GM12864 (cell line): ENCODE data around the gene ATG2A.

Experiments
- DNase-seq: peaks from one replicate; pipeline ENCODE4 v3.0.0-alpha.2; 2011; ENCODE audit warnings: low read depth
- H3K4me3 ChIP-seq: 2 replicates; pipeline ENCODE4 v1.5.1; 2011; ENCODE audit warnings: mild to moderate bottlenecking, low read depth, low read length, control low read depth
- TF ChIP-seq, protein P1 (sequence below): IDR thresholded peaks from 2 replicates; pipeline ENCODE4 v1.5.1; 2011; ENCODE audit warnings: low read depth, mild to moderate bottlenecking, moderate library complexity, low read length, control low read depth, inconsistent platforms; ENCODE audit errors: missing control alignments

Gene ATG2A

DNA sequence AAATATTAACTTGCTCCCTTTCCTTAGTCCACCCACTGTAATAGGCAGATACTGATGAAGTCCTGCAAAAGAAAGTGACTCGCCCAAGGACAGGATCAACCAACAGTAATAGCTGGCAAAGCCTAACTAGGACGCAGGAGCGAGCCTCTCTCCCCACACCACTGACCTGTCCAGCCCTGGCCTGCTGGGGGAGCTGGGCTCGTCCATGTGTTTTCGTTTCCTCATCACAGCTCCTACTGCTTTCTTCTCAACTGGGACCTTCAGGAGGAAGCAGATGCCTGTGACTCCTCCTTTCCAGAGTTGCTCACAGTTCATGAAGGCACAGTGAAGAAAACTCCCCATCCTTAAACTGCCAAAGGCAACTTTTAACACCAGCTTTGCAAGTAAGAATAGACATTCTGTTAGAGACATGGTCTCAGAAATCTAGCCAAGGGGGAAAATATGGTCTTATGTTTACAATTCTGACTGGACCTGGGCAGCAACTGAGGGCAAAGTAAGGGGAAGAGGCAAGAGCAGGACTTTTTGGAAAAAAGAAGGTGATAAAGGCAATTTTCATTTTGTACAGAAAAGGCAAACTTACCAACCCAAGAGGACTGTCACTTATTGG, 30.3 kb upstream of the ATG2A start:
- no peak for DNase-seq
- TF ChIP-seq, protein P1, sequence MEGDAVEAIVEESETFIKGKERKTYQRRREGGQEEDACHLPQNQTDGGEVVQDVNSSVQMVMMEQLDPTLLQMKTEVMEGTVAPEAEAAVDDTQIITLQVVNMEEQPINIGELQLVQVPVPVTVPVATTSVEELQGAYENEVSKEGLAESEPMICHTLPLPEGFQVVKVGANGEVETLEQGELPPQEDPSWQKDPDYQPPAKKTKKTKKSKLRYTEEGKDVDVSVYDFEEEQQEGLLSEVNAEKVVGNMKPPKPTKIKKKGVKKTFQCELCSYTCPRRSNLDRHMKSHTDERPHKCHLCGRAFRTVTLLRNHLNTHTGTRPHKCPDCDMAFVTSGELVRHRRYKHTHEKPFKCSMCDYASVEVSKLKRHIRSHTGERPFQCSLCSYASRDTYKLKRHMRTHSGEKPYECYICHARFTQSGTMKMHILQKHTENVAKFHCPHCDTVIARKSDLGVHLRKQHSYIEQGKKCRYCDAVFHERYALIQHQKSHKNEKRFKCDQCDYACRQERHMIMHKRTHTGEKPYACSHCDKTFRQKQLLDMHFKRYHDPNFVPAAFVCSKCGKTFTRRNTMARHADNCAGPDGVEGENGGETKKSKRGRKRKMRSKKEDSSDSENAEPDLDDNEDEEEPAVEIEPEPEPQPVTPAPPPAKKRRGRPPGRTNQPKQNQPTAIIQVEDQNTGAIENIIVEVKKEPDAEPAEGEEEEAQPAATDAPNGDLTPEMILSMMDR: no peak
- no peak overlapping the region for H3K4me3 ChIP-seq

DNA sequence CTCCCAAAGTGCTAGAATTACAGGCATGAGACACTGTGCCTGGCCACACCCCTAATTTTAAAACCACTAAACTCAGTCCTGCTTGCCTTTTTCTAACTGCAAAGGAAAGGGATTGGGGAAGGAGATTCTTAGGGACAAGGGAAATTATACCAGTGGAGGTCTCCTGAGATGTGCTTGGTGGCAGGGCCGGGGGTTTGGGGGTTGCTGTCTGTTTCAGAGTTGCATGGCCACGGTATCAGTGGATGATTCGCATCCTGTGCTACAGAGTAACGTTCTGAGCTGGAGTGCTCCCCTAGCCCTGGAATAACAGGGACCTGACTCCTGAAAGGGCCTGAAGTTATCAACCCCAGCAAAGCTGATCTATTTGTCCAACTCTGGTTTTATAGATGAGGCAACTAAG, 19.5 kb upstream of the ATG2A start:
- TF ChIP-seq, protein P1: no peak
- DNase-seq: no peak
- H3K4me3 ChIP-seq: no peak overlapping the region

DNA sequence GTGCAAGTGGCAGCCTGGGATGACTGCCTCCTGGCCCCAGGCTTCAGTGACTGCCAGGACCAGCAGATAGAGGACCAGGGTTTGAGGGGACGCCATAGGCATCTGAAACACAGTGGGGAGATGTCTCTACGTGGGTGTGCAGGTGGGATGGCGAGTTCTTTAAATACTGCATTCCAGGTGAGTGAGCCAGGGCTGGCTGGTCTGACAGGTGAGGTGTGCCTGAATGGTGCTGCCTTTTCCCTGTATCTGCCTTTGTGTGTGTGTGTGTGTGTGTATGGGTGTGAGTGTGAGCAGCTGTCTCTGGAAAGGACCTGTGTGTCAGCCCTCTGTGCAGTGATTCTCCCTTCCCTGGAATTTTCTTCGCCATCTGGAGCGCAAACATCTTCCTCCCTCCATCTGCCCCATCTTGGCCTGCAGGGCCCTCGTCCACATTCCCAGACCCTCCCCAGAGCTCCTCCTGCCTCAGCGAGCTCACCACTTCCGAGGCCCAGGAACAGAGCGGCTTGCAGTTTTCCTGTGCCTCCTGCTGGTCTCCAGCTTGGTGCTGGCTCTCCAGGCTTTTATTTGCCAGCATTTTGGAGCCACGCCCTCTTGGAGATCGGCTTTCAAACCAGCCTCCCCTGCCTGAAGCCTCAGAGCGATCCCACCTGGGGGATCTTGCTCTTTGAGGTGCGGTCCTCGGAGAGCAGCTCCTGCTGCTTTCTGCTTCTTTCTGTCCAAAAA, 18.5 kb upstream of the ATG2A start, which contains the start of gene GPHA2:
Gene GPHA2 (minus strand): TSS at position 535 of the 723 bp plus-strand sequence. CDS start 433 bp downstream, at position 102.
- no peak for DNase-seq
- H3K4me3 ChIP-seq: no peak within 1 kb of the TSS
- TF ChIP-seq, protein P1: no peak

DNA sequence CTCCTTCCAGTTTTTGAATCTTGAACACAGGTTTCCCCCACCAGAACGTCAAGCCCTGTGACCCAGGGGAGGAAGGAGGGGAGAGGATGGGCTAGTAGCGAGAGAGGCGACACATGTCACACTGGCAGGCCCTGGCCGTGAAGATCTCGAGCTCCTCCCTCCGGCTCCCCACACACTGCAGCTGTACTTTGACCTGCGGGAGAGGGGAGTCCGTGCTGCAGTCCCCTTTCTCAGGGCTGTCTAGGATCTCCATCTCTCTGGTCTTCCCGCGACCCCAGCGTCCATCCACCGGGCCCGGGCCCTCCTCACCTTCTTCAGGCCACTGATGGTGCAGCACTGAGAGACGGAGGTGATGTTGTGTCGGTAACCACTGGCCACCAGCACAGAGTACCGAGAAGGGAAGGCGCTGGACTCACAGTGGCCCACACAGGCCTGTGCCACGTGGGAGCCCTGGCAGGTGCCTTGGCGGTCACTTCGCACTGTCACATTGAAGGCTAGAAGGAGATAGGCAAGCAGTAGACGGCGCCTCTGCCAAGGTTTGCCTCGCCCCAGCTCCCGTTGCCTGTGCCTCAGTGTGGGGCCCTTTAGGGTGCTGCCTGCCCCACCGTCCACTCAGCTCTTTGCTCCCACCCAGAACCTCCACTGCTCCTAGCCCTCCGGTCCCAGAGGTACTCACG, 17.8 kb upstream of the ATG2A start:
- no peak overlapping the region for H3K4me3 ChIP-seq
- no peak for DNase-seq
- TF ChIP-seq, protein P1: no peak

DNA sequence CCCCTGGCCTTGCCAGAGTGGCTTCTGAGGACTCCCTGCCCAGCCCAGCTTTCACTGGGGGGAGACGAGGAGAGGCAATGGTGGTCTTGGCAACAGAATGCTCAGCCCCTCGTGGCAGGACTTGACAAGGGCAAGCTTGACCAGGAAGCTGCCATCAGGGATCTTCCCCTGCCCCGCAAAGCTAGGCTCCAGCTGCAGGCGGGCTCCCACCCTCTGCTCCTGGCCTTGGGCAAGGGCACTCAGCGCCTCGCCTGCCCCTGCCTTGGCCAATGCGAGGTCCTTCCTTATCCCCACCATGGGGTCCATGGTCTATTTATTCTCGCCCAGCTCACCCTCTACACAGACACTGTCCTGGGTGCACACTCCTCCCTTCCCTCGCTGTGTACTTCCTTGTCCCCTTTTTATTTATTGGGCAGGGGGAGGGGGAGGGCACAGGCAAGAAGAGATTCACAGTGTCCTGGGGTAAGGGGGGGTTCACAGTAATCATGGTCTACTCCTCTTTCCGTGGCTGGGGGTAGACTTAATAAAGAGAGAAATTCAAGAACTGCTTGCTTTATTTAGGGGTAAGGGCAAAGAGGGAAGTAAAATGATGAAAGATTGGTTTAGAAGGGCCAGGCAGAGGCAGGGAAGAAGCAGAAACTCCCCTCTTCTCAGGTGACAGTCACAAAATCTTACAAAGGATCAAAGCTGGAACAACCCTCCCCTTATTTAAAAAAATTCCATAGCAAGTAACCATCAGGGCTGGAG, 17.1 kb upstream of the ATG2A start:
- TF ChIP-seq, protein P1: no peak
- H3K4me3 ChIP-seq: no peak overlapping the region
- no peak for DNase-seq

DNA sequence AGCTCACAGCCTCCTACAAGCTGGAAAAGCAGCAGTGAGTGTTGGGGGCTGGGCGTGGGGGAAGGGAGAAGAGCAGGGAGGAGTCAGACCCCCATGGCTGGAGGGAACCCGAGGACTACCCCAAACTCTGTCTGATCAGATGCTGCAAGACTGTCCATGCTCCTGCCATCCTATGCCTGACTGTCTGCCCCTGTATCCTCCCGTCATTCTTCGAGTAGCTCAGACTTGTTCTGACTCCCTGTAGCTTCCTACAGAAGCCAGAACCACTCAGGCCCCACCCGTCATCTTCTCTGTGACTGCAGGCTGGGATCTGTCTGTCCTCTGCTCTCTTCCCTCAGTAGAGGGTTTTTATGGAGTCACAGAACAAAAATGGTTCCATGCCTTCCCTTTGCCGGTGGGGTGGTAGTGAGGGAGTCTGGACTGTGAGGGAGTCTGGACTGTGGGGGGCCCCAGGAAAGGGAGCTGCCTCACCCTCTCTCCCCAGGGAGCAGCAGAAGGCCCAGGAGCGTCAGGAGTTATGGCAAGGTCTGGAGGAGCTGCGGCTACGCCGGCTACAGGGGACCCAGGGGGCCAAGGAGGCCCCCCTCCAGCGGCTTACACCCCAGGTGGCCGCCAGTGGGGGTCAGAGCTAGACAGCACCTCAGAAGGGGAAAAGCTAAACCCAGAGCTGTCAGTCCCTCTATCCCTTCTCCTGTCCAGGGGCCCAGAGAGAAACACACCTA, 16.4 kb upstream of the ATG2A start:
- no peak for DNase-seq
- H3K4me3 ChIP-seq: no peak overlapping the region
- TF ChIP-seq, protein P1: no peak
